DND-41 (cell line): ENCODE data around the gene LTV1.

Experiments used
- CTCF ChIP-seq: IDR thresholded peaks from 2 replicates; pipeline ENCODE4 v1.5.1; 2012; ENCODE audit warnings: borderline replicate concordance, low read length, moderate library complexity, mild to moderate bottlenecking; ENCODE audit not compliant: poor library complexity, severe bottlenecking; ENCODE audit errors: extremely low read depth
- EZH2 ChIP-seq: IDR thresholded peaks from 3 replicates; pipeline ENCODE4 v1.6.1; 2012; ENCODE audit warnings: borderline replicate concordance, low read depth, mild to moderate bottlenecking, moderate library complexity, low read length, inconsistent platforms; ENCODE audit not compliant: severe bottlenecking

- TF ChIP-seq EZH2 = no peak
- TF ChIP-seq CTCF = no peak
Observed at GRCh38 chr6:143857651-143858050, 14.5 kb downstream of the LTV1 start.
